ENCODE data around the gene TBC1D30.

TBC1D30 gene

DNA sequence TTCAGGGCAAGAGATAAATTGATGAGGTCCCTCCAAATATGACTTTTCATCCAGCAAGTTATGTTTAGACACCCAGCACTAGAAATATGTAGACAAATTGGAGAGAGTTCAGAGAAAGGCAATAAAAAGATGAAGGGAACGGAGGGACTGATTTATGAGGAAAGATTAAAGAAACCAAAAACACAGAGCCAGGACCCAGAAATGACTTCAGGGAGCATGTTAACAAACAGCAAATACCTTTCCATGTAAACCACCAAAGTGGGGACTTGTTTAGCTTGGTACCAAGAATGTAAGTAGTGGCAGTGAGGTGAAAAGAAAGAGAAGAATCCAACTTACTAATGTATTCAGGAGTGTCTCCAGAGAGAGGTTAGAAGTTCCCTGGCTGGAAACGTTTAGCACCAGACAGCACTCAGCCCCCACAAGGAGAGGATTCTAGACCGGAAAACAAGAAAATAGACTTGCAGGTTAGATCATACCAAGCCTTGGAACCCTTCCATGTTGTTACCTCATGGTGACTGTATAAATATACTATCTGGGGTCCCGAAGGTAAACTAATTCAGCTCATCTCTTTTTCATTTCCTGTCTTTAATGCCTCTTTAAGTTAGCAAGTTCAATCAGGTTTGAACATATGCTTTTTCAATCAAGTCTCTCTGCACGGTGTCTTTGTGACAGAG is 79.2 kb downstream of the TBC1D30 start:
- DNase-seq (ENCODE audit: low spot score) (no peak), ATAC-seq (ENCODE audit: low read depth) (peak; percentile 71; the same call in 2 of the 3 replicates)
- Histone ChIP-seq H3K9me3 (ENCODE audit: severe bottlenecking) (no peaks in the 10 kb centered on the region), H3K27ac (ENCODE audit: poor library complexity, severe bottlenecking) (peak overlapping the region; percentile 41), H3K27me3 (ENCODE audit: insufficient read depth, poor library complexity, severe bottlenecking) (no peaks in the 10 kb centered on the region), H3K4me1 (ENCODE audit: insufficient read depth, poor library complexity, severe bottlenecking) (peaks cover 20% of the 10 kb centered on the region), H3K36me3 (ENCODE audit: low read depth) (no peaks in the 10 kb centered on the region), H3K4me3 (ENCODE audit: severe bottlenecking) (no peak overlapping the region)
- TF ChIP-seq, protein P1, sequence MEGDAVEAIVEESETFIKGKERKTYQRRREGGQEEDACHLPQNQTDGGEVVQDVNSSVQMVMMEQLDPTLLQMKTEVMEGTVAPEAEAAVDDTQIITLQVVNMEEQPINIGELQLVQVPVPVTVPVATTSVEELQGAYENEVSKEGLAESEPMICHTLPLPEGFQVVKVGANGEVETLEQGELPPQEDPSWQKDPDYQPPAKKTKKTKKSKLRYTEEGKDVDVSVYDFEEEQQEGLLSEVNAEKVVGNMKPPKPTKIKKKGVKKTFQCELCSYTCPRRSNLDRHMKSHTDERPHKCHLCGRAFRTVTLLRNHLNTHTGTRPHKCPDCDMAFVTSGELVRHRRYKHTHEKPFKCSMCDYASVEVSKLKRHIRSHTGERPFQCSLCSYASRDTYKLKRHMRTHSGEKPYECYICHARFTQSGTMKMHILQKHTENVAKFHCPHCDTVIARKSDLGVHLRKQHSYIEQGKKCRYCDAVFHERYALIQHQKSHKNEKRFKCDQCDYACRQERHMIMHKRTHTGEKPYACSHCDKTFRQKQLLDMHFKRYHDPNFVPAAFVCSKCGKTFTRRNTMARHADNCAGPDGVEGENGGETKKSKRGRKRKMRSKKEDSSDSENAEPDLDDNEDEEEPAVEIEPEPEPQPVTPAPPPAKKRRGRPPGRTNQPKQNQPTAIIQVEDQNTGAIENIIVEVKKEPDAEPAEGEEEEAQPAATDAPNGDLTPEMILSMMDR (IDR thresholded peaks at IDR 0.05; ENCODE audit: poor library complexity, severe bottlenecking) = no peak

DNA sequence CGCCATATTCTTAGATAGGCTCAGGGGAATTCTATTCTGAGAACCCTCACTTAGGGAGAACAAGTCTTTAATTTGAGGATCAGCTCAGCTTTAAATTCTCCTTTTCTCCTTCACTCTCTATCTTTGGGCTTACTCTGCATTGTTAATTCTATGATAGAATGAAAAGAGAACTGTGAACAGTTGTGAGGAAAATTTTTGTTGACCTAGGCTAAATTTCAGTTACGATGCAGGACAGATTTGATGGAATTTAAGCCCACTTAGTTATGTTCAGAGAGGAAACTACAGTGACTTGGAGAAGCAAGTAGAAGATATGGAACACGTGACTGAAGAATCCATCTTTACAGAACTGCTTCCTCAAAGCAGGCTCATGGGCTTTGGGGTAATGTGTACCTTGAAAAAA is 82.7 kb downstream of the TBC1D30 start:
- TF ChIP-seq, protein P1 (IDR thresholded peaks at IDR 0.05; ENCODE audit: poor library complexity, severe bottlenecking) = no peak
- peaks cover 10% of the 10 kb centered on the region for H3K4me1 ChIP-seq (ENCODE audit: insufficient read depth, poor library complexity, severe bottlenecking)
- ATAC-seq (ENCODE audit: low read depth) = no peak
- no peak for DNase-seq (ENCODE audit: low spot score)
- no peaks in the 10 kb centered on the region for H3K27me3 ChIP-seq (ENCODE audit: insufficient read depth, poor library complexity, severe bottlenecking)
- H3K4me3 ChIP-seq (ENCODE audit: severe bottlenecking) = no peak overlapping the region
- H3K9me3 ChIP-seq (ENCODE audit: severe bottlenecking) = no peaks in the 10 kb centered on the region
- no peaks in the 10 kb centered on the region for H3K36me3 ChIP-seq (ENCODE audit: low read depth)
- H3K27ac ChIP-seq (ENCODE audit: poor library complexity, severe bottlenecking) = no peak overlapping the region

DNA sequence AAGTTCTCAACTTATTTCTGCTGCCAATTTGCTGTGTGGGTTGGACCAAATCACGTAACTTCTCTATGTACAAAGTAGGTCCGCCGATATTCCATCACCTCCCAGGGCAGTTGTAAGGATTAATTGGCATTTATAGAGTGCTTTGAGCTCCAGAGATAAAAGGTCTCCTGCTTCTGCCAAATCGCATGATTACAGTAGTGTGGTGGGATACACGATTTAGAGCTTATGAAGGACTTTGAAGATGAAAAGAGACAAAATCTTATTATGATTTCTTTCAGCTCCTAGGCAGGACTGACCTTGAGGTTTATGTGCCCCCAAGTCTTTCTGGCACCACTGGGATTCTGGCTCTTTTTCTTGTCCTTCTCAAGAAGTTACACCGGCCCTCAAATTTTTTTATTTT is 84.7 kb downstream of the TBC1D30 start:
- ATAC-seq (ENCODE audit: low read depth) = no peak
- TF ChIP-seq, protein P1 (IDR thresholded peaks at IDR 0.05; ENCODE audit: poor library complexity, severe bottlenecking) = no peak
- no peak for DNase-seq (ENCODE audit: low spot score)
- no peak overlapping the region for H3K27ac ChIP-seq (ENCODE audit: poor library complexity, severe bottlenecking)
- no peak overlapping the region for H3K4me3 ChIP-seq (ENCODE audit: severe bottlenecking)
- no peaks in the 10 kb centered on the region for H3K27me3 ChIP-seq (ENCODE audit: insufficient read depth, poor library complexity, severe bottlenecking)
- H3K36me3 ChIP-seq (ENCODE audit: low read depth) = no peaks in the 10 kb centered on the region
- no peaks in the 10 kb centered on the region for H3K9me3 ChIP-seq (ENCODE audit: severe bottlenecking)
- H3K4me1 ChIP-seq (ENCODE audit: insufficient read depth, poor library complexity, severe bottlenecking) = no peaks in the 10 kb centered on the region

DNA sequence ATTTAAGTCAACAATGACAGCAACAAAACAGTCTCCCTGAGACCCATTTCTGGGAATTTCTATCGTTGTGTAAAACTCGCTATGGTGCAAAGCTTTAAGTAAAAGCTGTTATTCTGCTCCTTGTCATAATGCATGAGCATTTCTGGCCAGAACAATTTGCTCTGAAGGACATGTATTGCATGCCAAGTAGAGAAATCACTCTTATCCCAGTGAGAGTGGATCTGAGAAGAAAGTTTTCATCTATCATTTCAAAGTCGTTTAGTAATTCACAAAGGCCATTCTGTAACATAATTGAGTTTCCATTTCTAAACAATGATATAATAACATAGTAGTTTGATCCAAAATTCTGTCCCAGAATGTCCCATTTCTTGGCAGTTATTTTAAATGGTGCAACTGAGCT is 86.6 kb downstream of the TBC1D30 start:
- no peaks in the 10 kb centered on the region for H3K9me3 ChIP-seq (ENCODE audit: severe bottlenecking)
- H3K4me3 ChIP-seq (ENCODE audit: severe bottlenecking) = no peak overlapping the region
- TF ChIP-seq, protein P1 (IDR thresholded peaks at IDR 0.05; ENCODE audit: poor library complexity, severe bottlenecking) = no peak
- H3K36me3 ChIP-seq (ENCODE audit: low read depth) = no peaks in the 10 kb centered on the region
- no peak overlapping the region for H3K27ac ChIP-seq (ENCODE audit: poor library complexity, severe bottlenecking)
- H3K4me1 ChIP-seq (ENCODE audit: insufficient read depth, poor library complexity, severe bottlenecking) = no peaks in the 10 kb centered on the region
- no peaks in the 10 kb centered on the region for H3K27me3 ChIP-seq (ENCODE audit: insufficient read depth, poor library complexity, severe bottlenecking)
- ATAC-seq (ENCODE audit: low read depth) (no peak), DNase-seq (ENCODE audit: low spot score) (no peak)

DNA sequence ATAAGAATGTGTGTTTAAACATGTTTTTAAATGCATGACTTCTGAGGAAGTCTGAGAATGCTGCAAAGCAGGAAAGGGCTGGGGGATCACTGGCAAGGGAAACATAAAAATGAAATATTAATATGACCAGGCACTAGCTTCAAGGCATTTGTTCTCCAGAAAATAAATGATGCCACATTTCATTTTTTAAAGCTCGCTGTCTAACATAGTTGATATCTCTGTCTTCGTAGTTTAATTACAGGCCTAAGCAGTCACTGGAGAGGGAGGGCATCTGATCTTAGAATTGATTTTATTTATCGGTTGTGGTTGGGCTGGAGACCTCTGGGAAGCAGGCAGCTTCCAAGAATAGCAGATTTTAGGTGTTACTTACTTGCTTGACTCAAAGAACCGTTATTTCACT is 87.5 kb downstream of the TBC1D30 start:
- no peaks in the 10 kb centered on the region for H3K27me3 ChIP-seq (ENCODE audit: insufficient read depth, poor library complexity, severe bottlenecking)
- DNase-seq (ENCODE audit: low spot score) (no peak), ATAC-seq (ENCODE audit: low read depth) (no peak)
- no peaks in the 10 kb centered on the region for H3K4me1 ChIP-seq (ENCODE audit: insufficient read depth, poor library complexity, severe bottlenecking)
- TF ChIP-seq, protein P1 (IDR thresholded peaks at IDR 0.05; ENCODE audit: poor library complexity, severe bottlenecking) = no peak
- H3K9me3 ChIP-seq (ENCODE audit: severe bottlenecking) = no peaks in the 10 kb centered on the region
- no peak overlapping the region for H3K27ac ChIP-seq (ENCODE audit: poor library complexity, severe bottlenecking)
- no peak overlapping the region for H3K4me3 ChIP-seq (ENCODE audit: severe bottlenecking)
- H3K36me3 ChIP-seq (ENCODE audit: low read depth) = no peaks in the 10 kb centered on the region

Data from RWPE2 (cell line).